ENCODE measurements around the gene USP32. TPM values are rescaled to one million over a fixed set of nuclear protein-coding genes. Genes with fewer than 3 reads are reported as not detected.

USP32 gene
- total RNA-seq, 1 experiment from 2014 or later = 73.5 TPM

DNA sequence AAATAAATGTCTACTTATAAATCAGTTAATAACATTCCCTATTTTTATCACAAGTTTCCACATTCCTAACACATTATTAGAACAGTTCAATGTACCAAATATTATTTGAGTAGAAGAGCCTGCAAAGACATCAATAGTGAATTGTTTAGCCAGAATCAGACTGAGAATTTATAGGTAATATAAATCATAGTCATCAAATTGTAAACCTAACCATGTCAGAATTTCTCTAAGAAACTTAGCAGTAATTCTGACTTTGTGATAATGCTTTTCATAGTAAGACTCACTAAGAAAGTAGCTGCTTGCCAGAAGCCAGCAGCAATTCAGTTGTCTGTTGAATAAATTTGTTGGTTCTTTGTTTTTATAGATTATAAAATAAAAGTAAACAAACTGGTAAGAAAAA, 111.3 kb downstream of the USP32 start:
- Histone ChIP-seq H4K20me1 (ENCODE audit: control insufficient read depth, insufficient read depth, insufficient read length) (no peaks in the 10 kb centered on the region), H3K4ac (ENCODE audit: low read depth, low read length) (no peak overlapping the region), H3K27ac (ENCODE audit: insufficient read length, low read depth, low read length) (no peak overlapping the region), H3K23ac (ENCODE audit: insufficient read length, low read depth, low read length) (no peak overlapping the region), H2AK5ac (ENCODE audit: insufficient read length, low read length) (no peak overlapping the region), H4K5ac (ENCODE audit: insufficient read length, low read depth, low read length) (no peak overlapping the region), H2BK15ac (ENCODE audit: low read depth, low read length) (no peak overlapping the region), H3K56ac (ENCODE audit: insufficient read length, low read depth, low read length) (no peak overlapping the region), H2BK20ac (ENCODE audit: low read depth, low read length, poor library complexity, severe bottlenecking) (no peak overlapping the region), H2BK120ac (ENCODE audit: low read depth, low read length, poor library complexity, severe bottlenecking) (no peak overlapping the region), H3K79me2 (ENCODE audit: insufficient read depth, low read length) (no peaks in the 10 kb centered on the region), H3K4me1 (ENCODE audit: insufficient read depth, low read length) (no peaks in the 10 kb centered on the region), H3K27me3 (ENCODE audit: insufficient read depth, low read length) (no peaks in the 10 kb centered on the region), H4K91ac (ENCODE audit: insufficient read length, low read depth, low read length) (no peak overlapping the region), H3K79me1 (ENCODE audit: insufficient read depth, low read depth, low read length, poor library complexity, severe bottlenecking) (no peaks in the 10 kb centered on the region), H3K18ac (ENCODE audit: insufficient read length, low read depth, low read length) (no peak overlapping the region), H3K23me2 (ENCODE audit: insufficient read length, low read depth, low read length, poor library complexity, severe bottlenecking) (no peaks in the 10 kb centered on the region), H3K4me2 (ENCODE audit: insufficient read depth, insufficient read length, low read length) (no peak overlapping the region), H2BK5ac (ENCODE audit: insufficient read length, low read length) (no peak overlapping the region), H4K8ac (replicated peaks; ENCODE audit: insufficient read length, low read depth, low read length) (no peak overlapping the region), H3K9ac (ENCODE audit: extremely low read depth, insufficient read length, low read length) (no peak overlapping the region), H3K9me3 (ENCODE audit: control insufficient read depth, low read depth, low read length) (no peaks in the 10 kb centered on the region), H2BK12ac (ENCODE audit: insufficient read length, low read depth, low read length) (no peak overlapping the region), H3K14ac (ENCODE audit: insufficient read depth, low read length) (no peak overlapping the region), H3T11ph (ENCODE audit: low read length) (no peak overlapping the region), H2AFZ (ENCODE audit: low read length) (no peak overlapping the region)
- H3K4me1 Mint-ChIP-seq = no peaks in the 10 kb centered on the region
- DNase-seq = no peak
- H3K36me3 Mint-ChIP-seq (ENCODE audit: insufficient read depth in 1 of 3, low read depth in 3 of 3) = peaks cover 0 to 13% (median 0%) of the 10 kb centered on the region in 3 experiments; a peak in 3 of 7 replicates
- H3K27me3 Mint-ChIP-seq (ENCODE audit: low read depth) = no peaks in the 10 kb centered on the region
- no peaks in the 10 kb centered on the region for H3K9me3 Mint-ChIP-seq
- TF ChIP-seq, protein P1, sequence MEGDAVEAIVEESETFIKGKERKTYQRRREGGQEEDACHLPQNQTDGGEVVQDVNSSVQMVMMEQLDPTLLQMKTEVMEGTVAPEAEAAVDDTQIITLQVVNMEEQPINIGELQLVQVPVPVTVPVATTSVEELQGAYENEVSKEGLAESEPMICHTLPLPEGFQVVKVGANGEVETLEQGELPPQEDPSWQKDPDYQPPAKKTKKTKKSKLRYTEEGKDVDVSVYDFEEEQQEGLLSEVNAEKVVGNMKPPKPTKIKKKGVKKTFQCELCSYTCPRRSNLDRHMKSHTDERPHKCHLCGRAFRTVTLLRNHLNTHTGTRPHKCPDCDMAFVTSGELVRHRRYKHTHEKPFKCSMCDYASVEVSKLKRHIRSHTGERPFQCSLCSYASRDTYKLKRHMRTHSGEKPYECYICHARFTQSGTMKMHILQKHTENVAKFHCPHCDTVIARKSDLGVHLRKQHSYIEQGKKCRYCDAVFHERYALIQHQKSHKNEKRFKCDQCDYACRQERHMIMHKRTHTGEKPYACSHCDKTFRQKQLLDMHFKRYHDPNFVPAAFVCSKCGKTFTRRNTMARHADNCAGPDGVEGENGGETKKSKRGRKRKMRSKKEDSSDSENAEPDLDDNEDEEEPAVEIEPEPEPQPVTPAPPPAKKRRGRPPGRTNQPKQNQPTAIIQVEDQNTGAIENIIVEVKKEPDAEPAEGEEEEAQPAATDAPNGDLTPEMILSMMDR (conservative IDR thresholded peaks at IDR 0.05) = no peak
- H3K4me3 Mint-ChIP-seq = no peak overlapping the region
- no peak overlapping the region for H3K27ac Mint-ChIP-seq
